Epidermal melanocyte (primary cell): ENCODE measurements around the gene SYCE1.

Experiments
- DNase-seq: peaks from one replicate; pipeline ENCODE4 v3.0.0; 2011; ENCODE audit warnings: low spot score; ENCODE audit not compliant: insufficient read length

Gene SYCE1

DNA sequence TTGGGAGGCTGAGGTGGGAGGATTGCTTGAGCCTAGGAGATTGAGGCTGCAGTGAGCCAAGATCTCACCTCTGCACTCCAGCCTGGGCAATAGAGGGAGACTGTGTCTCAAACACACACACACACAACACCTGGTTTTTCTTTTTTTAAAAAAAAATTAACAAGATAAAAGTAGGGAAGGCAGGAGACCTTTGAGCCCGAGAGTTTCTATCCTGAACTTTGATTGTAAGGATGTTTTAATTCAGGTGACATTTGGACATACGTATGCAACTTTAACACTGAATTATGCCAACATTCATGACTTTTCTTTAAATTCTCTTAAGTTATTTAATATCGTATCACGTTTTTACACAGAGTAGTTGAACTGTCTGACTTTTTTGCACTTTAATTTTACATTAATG, 49.9 kb downstream of the SYCE1 start:
- DNase-seq, result no peak

DNA sequence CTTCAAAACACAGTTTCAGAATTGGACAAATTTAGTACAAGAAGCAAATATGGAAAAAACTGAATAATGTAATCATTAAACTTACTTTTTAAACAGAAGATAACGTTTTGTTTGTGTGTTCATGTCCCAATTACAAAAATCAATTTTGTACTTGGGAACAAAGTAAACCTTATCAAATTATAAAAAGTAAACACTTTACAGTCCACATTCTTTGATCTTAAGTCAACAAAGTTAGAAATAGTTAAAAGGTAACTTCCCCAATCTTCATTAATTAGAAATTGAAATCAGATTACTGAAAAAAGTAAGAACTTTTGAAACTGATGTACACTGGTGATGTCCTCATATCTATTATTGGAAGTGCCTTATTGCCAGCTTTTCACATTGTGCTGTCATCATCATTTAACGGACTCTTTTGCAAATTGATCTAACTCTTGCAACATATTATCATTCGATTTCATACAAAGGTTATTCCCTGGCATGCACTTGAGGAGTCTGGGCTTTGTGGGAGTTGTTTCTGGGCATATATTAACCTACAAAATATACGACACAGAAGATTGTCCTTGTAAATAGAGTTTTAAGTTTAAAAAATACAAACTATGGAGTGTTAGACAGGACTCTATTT, 53.4 kb downstream of the SYCE1 start:
- no peak for DNase-seq

DNA sequence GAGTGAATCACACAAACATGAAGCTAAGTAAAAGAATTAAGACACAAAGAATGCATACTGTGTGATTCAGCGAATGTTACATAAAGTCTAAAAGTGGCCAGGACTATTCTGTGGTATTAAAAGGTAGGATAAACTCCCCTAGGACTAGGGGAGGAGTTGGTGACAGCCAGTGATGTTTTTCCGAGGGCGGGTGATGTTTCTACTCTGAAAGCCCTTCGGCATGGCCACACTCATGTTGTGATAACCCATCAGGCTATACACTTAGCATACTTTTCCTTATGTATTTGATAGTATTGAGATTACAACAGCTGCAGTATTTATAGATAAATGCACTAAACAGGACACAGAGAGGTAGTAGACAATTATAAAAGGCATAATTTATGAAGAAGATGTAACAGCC, 54.0 kb downstream of the SYCE1 start:
- no peak for DNase-seq

DNA sequence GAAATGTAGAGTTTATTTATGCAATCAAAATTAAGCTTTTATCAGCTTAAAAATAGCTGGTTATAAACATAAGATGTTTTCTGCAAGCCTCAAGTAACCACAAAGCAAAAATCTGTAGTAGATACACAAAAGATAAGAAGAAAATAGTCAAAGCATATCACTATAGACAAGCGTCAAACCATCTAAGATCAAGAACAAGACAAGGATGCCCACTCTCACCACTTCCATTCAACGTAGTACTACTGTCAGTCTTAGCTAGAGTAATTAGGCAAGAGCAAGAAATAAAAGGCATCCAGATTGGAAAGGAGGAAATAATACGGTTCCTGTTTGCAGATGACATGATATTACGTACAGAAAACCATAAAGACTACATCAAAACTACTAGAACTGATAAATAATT, 55.7 kb downstream of the SYCE1 start:
- no peak for DNase-seq
